Embryonic facial prominence (tissue), 1 donor: ENCODE results near the gene ITGBL1.

Experiments used
- DNase-seq: peaks from one replicate; pipeline ENCODE4 v3.0.0-alpha.2; 2016; ENCODE audit errors: extremely low spot score

ITGBL1 gene, protein sequence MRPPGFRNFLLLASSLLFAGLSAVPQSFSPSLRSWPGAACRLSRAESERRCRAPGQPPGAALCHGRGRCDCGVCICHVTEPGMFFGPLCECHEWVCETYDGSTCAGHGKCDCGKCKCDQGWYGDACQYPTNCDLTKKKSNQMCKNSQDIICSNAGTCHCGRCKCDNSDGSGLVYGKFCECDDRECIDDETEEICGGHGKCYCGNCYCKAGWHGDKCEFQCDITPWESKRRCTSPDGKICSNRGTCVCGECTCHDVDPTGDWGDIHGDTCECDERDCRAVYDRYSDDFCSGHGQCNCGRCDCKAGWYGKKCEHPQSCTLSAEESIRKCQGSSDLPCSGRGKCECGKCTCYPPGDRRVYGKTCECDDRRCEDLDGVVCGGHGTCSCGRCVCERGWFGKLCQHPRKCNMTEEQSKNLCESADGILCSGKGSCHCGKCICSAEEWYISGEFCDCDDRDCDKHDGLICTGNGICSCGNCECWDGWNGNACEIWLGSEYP

DNA sequence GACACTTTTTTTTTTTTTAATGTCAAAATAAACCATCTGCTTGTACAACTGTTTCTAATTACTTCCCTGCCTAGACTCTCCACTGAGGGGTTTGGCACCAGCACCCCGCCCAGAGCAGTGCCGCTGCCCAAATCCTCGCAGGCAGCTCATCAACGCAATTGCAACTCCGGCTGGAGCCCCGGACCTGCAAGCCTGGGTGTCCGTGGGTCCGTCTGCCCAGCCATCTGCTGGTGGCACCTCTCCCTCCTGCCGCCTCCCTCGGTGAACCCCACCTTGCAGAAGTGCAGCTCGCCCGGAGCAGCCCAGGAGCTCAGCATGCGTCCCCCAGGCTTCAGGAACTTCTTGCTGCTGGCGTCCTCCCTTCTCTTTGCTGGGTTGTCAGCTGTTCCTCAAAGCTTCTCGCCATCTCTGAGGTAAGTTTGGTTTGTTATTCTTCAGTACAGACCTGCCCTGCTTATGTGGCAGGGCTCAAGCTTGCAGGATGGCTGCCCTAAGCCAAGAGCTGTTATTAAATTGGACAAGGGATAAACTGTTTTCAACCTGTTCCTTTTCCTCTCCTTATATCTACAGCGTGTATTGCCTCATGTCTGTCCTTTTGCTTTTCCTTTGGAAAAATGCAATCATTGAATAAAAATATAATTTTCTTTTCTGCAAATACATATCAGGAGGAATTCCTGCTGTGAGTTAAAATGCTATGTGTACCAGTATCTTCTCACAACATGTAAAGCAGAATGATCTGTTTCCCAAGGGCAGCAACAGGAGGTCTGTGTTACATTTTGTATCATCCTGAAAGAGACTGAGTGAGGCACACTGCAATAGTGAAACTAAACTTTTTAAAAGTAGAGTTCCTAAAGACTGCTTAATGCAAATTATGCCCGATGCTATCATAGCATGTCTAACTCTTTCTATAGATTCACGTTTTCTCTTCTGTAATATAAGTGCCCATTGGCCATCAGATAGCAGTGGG lies at the start of gene ITGBL1:
ITGBL1 (plus strand) TSS at position 157 of the 967 bp plus-strand sequence; CDS start at position 316, 159 bp downstream.
- no peak for DNase-seq

DNA sequence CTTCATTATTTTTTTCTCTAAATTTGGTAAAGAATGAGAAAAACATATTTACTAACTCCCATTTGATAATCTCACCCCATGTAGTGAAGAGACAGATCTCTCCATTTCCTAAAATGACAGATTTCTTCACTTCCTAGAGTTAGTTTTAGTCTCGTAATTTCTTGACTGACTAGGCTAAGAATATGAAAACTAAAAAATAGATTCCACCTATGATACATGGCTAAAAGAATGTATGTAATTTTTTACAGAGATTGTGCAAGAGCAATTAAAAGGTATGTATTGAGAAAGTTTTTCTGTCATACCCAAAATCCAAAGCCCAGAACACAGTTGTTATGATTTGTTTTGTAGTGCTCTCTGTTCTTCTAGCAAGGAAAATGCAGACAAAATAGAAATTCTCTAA lies 45.7 kb upstream of the ITGBL1 start:
- DNase-seq: no peak

DNA sequence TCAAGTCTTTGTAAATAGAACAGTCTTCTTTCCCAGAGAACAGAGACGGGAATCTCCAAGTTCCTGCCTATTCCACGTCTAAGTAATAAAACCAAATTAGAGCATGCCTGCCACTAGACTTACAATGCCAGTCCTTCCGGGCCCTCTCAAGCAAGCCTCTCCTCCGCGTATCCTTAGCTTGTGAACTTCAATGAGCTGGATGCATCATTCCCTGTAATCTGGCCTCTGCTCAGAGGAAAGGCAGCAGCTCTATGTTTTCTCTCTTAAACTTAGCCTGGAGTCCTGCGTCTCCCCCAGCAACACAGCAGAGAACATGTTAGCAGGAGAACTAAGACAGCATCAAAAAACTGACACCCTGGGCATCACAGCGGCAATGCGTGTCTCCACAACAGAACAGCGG lies 44.3 kb upstream of the ITGBL1 start:
- DNase-seq: no peak

DNA sequence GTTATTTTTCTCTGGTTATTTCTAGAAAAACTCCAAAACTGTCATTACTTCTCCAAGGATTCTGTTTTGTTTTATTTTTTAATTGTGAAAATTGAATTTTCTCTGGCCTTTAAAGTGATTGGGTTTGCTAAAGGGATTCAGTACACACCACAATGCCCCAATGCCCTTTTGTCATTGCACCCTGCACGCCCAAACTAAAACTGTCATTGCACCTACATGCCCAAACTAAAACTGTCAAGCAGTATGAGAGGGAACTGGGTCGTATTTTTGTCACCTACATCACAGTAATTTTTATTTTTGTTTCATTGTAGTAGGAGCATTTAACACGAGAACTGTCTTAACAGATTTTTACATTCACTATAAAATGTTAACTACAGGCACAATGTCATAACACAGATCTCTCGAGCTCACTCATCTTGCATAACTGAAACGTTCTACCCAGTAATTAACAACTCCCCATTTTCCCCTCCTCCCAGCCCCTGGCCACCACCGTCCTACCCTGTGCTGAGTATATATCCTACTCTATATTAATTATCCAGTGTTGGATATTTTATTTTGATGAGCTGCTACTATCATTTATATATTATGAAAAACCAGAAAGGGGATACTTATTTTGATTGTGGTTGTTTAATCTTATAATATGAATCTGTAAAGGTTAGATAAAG lies 43.4 kb upstream of the ITGBL1 start:
- DNase-seq: no peak

DNA sequence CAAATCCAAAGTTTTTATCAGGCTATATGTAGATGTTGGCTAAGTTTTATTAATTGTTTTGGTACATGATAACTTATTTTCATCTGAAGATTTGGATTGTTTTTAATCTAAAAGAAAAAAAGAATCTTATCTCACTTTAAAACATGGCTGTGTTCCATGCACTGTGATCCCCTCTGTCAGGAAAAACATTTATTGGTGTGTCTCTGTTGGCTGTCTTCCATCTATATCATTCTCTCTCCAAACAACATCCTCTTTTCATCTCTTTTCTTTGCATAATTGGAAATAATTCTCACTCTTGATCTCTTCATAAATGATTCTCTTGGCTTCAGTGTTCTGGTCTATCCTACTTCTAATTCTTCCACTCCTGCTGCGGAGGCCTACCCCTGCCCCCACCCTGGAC lies 40.4 kb upstream of the ITGBL1 start:
- no peak for DNase-seq

DNA sequence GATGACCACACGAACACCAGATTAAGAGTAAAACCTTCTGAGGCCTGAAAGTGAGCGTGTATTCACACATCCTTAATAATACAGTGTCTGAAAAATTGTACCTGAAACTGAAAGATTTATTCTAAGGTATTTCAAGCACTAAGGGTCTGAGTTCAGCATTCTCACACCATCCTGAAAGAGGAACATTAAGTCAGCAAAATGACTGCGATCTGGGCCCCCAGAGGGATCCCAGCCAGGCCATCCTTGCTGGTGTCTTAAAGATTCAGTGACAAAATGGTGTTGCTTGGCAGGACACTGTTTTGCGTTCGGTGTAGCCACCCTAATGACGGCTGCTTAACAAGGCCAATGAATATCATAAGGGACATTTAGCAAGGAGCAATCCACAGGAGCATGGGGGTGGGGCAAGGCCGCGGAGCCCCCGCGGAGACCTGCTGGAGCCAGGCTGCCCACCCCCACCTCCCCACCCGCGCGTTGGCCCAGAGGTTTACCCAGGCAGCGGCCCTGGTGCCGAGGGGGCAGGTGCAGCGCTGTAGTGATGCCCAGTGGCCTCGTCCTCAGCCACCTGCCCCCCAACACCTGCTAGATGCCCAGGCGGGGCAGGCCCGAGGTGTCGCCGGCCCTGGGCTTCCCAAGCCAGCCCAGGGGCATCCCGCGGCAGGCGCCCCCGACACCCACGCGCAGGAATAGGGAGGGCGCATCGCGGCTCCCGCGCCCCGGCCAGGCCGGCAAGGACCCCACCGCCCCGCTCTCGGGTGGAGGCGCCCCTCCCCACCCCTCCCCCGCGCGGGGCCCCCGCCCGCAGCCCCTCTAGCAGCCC lies 36.9 kb upstream of the ITGBL1 start:
- DNase-seq: no peak

DNA sequence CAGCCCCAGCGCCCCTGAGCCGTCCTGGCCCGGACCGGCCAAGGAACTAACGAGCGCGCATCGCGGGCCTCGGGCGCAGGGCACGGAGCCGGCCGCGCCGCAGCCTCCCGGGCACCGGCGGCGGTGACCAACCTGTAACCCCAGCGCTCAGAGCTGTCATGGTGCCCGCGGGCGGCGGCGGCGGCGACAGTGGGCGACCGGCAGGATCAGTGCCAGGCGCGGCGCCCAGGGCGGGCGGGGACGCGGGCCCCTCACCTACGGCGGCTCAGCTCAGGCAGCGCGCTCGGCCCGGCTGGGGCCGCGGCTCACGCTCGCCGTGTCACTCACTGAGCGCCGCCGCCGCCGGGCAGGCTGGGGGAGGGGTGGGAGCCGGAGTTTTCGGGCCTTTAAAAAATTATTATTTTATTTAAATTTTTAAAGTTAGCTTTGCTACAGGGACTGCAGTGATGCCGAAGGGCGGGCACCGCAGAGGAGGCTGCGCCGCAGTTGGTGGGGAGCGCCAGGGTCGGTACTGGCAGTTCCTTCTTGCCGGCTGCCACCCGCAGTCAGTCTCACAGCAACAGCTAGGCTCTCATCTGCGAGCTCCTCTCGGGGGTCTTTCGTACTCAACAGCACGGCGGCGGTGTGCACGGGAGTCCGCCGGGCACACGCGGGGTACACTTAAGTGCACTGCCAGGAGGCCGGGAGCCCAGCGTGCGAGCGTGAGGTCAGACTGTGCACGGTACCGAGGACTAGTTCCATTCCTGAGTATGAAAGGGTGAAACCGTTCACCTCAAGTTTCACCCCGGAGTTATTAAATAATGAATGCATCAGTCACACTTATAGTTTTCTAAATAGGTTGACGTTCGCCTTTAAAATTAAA lies 36.1 kb upstream of the ITGBL1 start, which contains the start of gene NALCN:
NALCN (minus strand) TSS at position 328 of the 862 bp plus-strand sequence. CDS start 17,382 bp downstream, outside the sequence.
- DNase-seq: no peak

DNA sequence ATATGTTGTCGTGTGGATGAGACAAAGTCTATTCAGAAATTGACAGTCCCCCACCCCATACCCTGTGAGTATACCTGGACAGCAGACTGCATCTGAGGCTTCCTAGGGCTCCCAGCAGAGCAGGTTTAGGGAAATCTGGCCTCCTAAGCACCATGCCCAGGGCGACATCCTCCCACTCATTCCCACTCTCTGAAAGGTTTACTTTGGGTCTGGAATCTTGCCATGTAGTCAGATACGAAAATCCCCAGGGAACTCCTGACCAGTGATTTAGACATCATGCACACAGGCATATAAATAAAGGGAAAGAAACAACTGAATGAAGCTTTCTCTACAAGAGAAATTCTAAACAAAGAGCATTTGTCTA lies 35.5 kb upstream of the ITGBL1 start:
- no peak for DNase-seq

DNA sequence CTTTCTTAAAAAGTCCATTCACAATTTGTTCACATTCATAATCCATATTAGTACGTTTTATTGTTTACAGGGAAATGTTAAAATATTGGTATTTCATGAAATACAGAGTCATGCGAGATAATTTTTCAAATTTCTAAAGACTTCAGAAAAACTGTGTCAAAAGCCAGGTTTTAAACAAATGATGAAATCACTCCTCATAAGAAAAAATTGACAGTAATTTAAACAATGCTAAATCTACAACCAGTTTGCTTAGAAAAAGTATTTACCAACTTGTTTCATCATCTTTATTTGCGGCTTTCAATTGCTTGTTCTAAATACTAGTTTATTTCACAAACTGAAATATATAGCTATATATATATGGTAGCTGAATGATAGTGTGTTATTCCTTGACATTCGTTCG lies 35.0 kb upstream of the ITGBL1 start:
- DNase-seq: no peak

DNA sequence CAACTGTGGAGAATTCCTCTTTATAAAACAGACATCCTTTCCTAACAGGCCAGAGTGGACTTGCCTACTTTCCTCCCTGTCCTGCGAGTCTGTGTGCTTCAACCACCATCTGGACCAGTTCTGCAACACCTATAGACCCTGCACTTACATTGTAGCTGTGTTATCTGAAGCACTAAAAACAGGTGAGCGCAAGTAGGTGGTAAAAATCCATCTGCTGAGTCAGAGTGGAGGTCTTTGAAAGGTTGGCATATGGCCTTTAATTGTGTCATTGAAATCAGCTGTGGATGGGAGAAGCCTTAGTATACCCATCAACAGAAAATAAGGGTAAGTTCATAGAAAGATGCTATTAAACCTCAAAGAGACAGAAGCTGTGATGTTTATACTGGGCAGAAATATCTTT lies 28.6 kb upstream of the ITGBL1 start:
- no peak for DNase-seq

DNA sequence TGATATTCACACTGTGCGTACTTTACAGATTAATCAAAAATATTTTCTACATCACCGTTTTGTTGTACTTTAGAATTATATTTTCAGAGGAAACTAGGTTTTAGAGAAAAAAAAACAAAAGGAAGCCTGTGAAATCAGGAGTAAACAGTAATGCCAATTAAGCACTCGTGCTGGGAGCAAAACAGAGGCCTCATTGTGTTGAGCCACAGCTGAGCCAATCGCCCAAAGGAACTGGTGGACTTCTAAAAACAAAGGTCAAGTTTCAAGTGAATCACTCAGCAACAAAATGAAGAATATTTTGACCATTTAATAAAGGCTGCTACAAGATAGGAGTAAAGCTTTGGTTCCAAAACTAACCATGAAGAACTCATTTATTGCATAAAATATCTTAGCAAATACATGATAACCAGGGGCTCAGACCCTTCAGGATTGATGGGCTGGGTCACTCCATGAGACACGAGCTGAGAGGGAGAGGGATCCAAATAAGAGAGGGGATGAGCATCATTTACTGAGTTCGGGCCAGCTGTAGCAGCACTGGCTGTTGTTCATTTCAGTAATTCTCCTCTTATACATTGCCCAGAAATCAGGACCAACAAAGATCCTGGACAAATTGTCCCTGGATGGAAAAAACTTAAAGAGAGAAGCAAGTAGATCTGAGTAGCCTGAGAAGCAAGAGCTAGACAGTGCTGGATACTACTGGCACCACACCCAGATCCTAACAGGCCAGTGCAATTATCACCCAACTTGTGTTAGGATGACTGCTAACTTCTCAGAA lies 27.9 kb upstream of the ITGBL1 start:
- no peak for DNase-seq

DNA sequence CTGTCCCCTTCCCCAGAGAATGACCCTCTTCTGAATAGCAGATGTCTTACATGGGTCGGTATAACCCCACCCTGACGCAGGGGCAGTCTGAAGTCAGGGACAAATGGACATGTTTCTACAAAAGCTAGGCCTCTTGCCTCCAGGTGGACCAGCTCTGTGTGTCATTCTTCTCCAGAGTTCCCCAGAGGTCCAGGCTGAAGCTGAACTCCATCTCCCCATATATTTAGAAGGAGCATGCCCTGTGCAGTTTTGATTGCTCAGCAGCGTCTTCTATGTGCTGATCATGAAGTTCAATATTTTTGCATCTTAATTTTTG lies 27.4 kb upstream of the ITGBL1 start:
- no peak for DNase-seq

DNA sequence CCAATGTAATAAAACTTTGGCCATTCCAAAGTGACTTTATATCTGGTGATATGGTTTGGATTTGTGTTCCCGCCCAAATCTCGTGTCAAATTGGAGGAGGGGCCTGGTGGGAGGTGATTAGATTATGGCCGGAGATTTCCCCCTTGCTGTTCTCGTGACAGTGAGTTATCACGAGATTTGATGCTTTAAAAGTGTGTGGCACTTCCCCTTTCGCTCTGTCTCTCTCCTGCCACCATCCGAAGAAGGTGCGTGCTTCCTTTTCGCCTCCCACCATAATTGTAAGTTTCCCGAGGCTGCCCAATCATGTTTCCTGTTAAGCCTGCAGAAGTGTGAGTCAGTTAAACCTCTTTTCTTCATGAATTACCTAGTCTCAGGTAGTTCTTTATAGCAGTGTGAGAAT lies 26.9 kb upstream of the ITGBL1 start:
- no peak for DNase-seq

DNA sequence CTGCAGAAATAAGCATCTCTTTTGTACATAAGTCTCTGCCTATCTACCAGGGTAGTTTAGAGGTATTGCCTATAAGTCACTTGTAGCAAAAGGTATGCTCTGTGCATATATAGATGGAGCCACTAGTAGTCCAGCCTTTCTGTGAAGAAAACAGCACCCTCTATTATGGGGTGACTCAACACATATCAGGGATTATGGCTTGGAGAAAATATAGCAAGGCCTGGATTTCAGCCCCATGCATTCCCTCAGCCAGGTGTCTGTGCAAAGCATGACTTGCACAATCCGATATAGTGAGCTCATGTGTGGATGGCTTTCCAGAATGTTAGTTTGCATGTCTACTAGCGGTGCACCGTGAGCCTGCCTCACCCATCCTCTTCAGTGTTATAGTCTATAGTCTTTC lies 22.7 kb upstream of the ITGBL1 start:
- no peak for DNase-seq

DNA sequence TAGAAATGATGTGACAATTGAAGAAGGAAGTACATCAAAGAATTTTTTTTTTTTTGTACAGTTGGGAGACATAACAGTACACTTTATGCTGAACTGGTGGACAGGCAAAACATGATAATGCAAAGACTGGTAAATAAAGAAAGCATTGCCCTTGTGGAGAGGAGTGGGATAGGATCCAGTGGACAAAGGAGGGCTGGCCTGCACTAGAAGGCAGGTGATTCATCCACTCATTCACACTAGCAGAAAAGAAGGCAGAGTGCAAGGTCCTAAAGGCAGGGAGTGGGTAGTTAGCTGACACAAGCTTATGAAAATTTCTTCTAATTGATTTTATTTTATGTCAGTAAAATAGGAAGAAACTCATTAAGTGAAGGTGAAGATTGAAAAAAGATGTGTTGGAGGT lies 18.6 kb upstream of the ITGBL1 start:
- no peak for DNase-seq

DNA sequence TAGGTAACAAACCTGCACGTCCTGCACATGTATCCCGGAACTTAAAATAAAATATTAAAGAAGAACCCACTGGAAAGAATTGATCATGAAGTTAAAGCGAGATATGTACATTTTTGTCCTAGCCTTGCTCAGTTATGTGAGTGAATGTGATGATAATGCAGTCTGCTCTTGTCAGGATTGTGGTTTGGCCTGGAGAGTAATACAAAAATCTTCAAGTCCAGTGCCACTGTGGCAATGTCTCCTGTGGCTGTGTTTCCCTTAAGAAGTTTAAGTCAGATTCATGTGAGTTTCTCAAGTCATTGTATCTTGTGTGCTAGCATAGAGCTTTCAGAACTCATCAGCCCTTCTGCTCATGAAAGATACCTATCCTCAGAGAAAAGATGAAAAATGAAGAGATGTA lies 18.0 kb upstream of the ITGBL1 start:
- no peak for DNase-seq

DNA sequence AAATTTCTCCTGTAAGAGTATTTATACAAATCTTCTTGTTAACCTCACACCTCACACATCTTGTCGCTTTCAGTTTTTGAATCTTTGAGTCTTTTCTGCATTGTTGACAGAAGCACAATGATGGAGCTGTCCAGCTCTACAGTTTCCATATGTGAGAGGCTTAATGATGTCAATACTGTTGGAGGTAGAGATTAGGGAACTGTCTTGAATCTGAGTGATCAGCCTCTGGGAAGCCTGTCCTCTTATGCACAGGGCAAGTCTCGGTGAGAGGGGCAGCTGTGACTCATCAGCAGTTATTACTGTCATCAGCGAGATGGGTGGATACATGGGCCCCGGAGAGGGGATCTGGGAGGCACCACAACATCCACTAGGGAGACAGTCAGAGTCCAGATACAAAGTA lies 4.6 kb upstream of the ITGBL1 start:
- no peak for DNase-seq

DNA sequence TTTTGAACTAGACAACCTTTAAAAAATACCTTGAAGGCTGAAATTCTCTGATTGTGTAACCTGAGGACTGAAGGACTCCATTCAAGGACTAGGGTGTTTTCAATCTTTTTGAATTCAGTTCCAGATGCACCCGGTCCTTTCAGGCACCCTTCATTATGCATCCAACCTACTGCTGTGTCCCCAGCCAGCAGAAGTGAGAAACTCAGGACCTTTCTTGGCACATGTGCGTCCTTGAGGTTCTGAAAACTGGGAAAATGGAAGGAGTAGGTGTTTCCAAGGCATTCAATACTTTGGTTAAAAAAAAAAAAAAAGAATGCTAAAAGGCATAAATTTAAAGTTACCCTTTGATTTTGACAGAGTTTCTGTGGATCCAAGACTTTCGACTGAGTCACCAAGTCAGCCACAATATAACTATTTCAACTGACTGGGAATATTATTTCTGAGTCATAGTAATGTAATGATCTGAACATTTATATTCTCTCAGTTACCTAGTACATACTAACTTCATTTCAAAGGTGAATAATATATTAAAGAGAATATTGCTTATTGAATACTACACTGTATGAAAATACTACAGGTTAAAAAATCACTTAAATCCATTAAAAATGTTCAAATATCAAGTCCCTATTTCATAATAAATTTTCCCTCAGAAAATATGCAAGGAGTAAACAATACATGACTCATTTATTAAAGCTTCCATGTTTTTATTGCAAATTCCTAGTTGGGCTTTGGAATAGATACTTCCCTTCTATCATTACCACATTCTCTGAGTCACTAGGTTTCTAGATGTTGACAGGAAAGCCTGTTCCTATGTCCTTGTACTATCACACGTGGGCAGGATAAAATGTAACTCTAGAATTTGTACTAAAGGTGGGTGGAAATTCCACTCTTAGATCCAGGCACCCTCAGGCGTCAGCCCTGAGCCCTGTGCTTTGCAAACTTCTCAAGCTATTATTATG lies 2.4 kb upstream of the ITGBL1 start:
- no peak for DNase-seq
